GM19468 (cell line): ENCODE data around the gene DAB1.

Experiments
- ATAC-seq: cut with Tn5 transposase; IDR thresholded peaks from one replicate; pipeline ENCODE4 v1.9.1; 2021; ENCODE audit warnings: mild to moderate bottlenecking, moderate library complexity, moderate number of reproducible peaks; ENCODE audit not compliant: unreplicated experiment; ENCODE audit errors: extremely low read depth

DAB1 gene

DNA sequence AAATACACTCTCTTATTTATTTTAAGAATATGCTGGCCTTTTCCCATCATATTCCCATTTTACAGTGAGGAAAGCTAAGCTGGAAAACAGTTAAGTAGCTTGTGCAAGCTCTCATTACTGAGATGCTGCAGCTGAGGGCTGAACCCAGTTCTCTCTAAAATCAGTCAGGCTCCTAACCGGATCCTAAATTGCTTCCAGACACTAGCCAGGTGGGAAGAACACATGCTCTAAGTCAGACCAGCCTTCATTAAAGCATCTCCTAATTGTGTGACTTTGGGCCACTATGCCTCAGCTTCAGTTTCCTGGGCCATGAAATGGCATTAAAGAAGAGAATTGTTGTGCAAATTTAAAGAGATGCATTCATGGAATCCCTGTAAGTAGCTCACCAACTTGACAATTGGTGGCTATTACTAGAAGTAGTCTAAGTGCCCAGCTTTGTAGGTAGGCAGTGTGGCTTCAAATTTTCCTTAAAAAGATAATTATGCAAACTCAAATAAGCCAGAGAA is 228.4 kb downstream of the DAB1 start:
- no peak for ATAC-seq

DNA sequence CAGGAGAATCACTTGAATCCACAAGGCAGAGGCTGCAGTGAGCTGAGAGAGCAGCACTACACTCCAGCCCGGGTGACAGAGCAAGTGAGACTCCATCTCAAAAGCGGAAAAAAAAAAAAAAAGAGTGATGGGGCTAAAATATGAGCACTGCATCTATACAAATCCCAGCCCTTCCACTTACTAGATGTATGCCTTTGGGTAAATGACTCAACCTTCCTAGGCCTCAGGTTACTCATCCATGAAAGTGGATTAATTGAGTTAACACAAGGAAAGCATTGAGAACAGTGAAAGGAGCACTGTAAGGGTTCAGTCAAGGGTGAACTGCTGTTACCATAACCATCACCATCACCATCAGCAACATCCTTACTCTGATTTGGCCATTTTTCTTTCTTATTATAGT is 231.6 kb downstream of the DAB1 start:
- ATAC-seq = no peak

DNA sequence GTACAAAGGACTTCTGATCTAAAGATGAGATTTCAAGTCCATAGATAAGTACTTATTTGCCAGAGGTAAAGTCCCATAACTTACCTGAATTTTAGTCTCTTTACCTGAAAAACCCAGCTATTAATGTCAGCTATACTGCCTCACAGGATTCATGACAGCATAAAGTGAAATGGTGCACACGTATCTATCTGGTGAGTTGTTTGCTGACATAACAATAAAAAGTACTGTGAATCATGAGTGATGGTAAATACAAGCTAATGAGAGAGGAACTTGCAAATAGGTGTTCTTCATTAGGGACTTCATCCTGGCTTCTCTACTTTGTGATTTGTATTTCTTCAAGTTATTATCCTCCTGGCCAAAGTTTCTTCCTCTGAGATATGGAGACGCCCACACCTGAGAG is 233.0 kb downstream of the DAB1 start:
- ATAC-seq = no peak

DNA sequence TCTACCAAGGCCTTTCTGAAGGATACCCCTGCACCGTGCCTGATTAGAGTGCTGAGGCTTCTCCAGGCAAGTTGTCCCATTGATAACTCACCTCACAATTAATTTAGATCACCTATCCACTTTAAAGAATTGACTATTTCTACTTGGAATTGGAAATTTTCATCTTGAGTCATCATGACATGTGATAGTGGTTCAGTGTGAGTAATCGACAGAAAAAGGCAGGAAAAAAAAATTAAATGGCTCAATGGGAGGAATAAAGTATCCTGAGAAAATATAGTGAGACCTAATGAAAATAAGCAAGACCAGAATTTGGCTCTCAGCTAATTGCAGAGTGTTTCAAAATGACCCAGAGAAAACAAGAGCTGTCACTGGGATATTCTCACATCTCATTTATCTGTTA is 235.7 kb downstream of the DAB1 start:
- ATAC-seq = no peak

GRCh38 chr1:57186455-57186854 is 237.4 kb downstream of the DAB1 start:
- no peak for ATAC-seq

DNA sequence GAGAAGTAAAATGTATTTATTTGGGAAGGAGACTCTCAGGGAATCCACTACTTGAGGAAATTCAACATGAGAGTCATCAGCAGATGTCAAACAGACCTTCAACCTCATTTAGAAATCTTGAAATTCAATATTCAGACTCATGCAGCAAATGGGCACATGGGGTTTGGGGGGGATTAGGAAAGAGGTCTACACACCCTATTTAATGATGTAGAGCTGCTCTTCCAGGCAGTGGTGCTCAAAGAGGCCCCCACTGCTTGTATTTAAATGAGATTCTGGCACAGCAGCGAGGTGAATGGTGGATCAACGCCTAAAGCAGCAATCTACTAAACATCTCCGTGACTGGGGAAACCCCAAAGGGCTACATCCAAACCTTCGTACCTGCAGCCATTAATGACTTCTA is 244.9 kb downstream of the DAB1 start:
- ATAC-seq = no peak

DNA sequence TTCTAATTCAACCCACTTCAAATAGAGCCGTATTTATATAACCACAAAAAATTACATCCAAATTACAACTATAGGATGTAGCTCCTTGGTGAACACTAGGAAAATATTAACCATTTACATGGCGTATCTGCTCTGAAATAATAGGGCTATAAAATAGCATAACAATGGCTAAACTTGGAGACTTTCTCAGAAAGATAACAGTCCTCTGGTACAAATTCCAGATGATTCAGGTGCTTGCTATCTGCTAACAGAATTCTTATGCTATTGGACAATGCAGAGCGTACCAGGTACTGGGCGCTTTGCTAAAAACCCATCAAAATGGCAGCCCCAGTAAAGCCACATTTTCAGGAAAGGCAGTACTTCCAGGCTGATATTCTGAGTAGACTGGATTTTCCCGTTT is 248.4 kb downstream of the DAB1 start:
- no peak for ATAC-seq

- ATAC-seq = no peak
Observed at GRCh38 chr1:57172040-57172439, 251.8 kb downstream of the DAB1 start.

- no peak for ATAC-seq
Observed at GRCh38 chr1:57167997-57168396, 255.9 kb downstream of the DAB1 start.

DNA sequence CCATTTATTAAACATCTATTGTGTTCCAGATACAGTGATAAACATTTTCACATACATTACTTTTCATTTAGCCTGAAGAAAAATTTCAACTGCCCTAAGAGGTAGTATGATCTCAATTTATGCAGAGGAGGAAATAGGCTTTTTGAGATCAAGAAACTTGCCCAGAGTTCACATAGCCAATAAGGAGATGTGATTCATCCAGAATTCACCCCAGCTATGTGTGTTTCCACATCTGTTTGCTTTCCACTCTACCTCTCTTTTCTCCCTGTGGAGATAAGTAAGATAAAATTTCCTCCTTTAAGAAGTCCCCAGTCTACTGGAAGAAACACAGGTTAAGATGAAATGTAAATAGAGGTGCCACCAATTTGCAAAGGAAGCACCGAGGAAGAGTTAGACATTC is 258.3 kb downstream of the DAB1 start:
- ATAC-seq = no peak

DNA sequence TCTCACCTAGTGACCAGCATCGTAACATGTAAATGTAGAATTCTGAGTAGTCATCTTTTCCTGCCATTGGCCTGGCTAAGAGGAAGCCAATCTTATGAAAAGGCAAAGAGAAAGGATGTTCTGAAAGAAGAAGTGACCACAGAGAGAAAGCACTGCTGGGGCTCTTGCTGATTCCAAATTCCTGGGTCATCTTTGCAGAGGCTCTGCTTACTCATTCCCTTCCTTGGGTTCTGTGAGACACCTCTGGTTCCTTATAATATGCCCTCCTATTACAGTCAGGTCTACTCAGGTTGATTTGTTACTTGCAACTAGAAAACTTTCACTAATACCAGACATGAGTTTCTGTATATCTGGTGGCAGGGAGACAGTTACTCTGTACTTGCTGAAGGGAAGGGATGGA is 259.3 kb downstream of the DAB1 start:
- no peak for ATAC-seq

DNA sequence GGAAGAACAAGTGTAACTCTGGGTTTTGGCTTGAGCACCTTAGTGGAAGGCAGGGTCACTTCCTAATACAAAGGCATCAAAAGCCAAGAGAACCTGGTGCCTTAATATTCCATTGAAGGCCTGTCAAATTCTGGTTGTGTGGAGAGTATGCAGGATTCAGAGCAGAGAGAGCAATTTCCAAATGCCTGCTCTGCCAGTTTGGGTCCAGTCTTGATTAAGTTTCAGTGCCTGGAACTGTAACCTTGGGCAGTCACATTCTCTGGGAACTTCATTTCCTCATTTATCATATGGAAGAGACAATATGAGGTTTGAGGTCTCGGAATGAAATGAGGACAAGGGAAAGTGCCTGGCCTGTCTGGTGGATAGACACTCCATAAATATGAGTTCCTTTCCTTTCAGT is 260.1 kb downstream of the DAB1 start:
- ATAC-seq = no peak

- ATAC-seq = no peak
Observed at GRCh38 chr1:57163325-57163724, 260.5 kb downstream of the DAB1 start.

- ATAC-seq = no peak
Observed at GRCh38 chr1:57162607-57163261, 261.1 kb downstream of the DAB1 start.

- ATAC-seq = no peak
Observed at GRCh38 chr1:57160594-57160993, 263.3 kb downstream of the DAB1 start.

GRCh38 chr1:57158604-57158998 is 265.3 kb downstream of the DAB1 start:
- no peak for ATAC-seq

GRCh38 chr1:57157818-57158603 is 265.8 kb downstream of the DAB1 start:
- ATAC-seq = no peak

GRCh38 chr1:57156907-57157306 is 267.0 kb downstream of the DAB1 start:
- no peak for ATAC-seq

GRCh38 chr1:57146100-57146499 is 277.8 kb downstream of the DAB1 start:
- ATAC-seq = no peak

GRCh38 chr1:57142999-57143398 is 280.9 kb downstream of the DAB1 start:
- ATAC-seq = no peak

- no peak for ATAC-seq
Observed at GRCh38 chr1:57142169-57142568, 281.7 kb downstream of the DAB1 start.
